Brain microvascular endothelial cell (primary cell): ENCODE measurements around the gene COG1.
A peak's percentile ranks its signal among the peaks of the same experiment; 100 is the strongest.

Experiments
- DNase-seq: peaks from one replicate; pipeline ENCODE4 v3.0.0-alpha.2; 2020
- H3K27ac ChIP-seq: fragments of 250-450 bp; sonication (Bioruptor Pico); 2 replicates; pipeline ENCODE4 v1.5.1; 2020; ENCODE audit warnings: mild to moderate bottlenecking, moderate library complexity
- H3K27me3 ChIP-seq: fragments of 250-450 bp; sonication (Bioruptor Pico); replicated peaks from 2 replicates; pipeline ENCODE4 v1.5.1; 2020; ENCODE audit warnings: mild to moderate bottlenecking
- H3K36me3 ChIP-seq: fragments of 250-450 bp; sonication (Bioruptor Pico); replicated peaks from 2 replicates; pipeline ENCODE4 v1.5.1; 2020; ENCODE audit warnings: mild to moderate bottlenecking
- H3K4me3 ChIP-seq: 2 replicates; pipeline ENCODE4 v1.5.1; 2011; ENCODE audit warnings: low read depth, mild to moderate bottlenecking, control low read depth, low read length, moderate library complexity
- CTCF ChIP-seq: IDR thresholded peaks from 2 replicates; pipeline ENCODE4 v1.5.1; 2011; ENCODE audit warnings: low read depth, mild to moderate bottlenecking, moderate library complexity, low read length, control low read depth, inconsistent platforms; ENCODE audit errors: missing control alignments
- in situ Hi-C: cut with HindIII; loops from 2 replicates; pipeline ENCODE4 v1.10.0; 2017; ENCODE audit warnings: low sequenced_read_pairs, low pct_ligation_motif_present

COG1 gene

GRCh38 chr17:73187203-73187769 is 5.6 kb upstream of the COG1 start:
- TF ChIP-seq CTCF = no peak
- Histone ChIP-seq H3K27me3 (no peaks in the 10 kb centered on the region), H3K27ac (no peak overlapping the region), H3K36me3 (no peaks in the 10 kb centered on the region), H3K4me3 (no peak overlapping the region)
- DNase-seq = no peak
- in situ Hi-C loops = loop anchor here (25.0 kb wide), 1 partner anchor 200 kb away; no protein-coding TSS in a partner anchor

- DNase-seq = no peak
- H3K27ac ChIP-seq = no peak overlapping the region
- H3K4me3 ChIP-seq = no peak overlapping the region
- TF ChIP-seq CTCF = no peak
- in situ Hi-C loops = loop anchor here (25.0 kb wide), 1 partner anchor 201 kb away; no protein-coding TSS in a partner anchor
- no peaks in the 10 kb centered on the region for H3K27me3 ChIP-seq
- peaks cover 1% of the 10 kb centered on the region for H3K36me3 ChIP-seq
Measured at GRCh38 chr17:73188011-73188410, 4.8 kb upstream of the COG1 start.

- Histone ChIP-seq H3K27ac (no peak overlapping the region), H3K36me3 (peaks cover 3% of the 10 kb centered on the region), H3K4me3 (no peak overlapping the region), H3K27me3 (no peaks in the 10 kb centered on the region)
- in situ Hi-C loops = loop anchor here (25.0 kb wide), 1 partner anchor 202 kb away; no protein-coding TSS in a partner anchor
- peak; percentile 67 for DNase-seq
- peak; percentile 82 for TF ChIP-seq CTCF
Measured at GRCh38 chr17:73189417-73190099, 3.3 kb upstream of the COG1 start.

- TF ChIP-seq CTCF = peak; percentile 88
- peak; percentile 64 for DNase-seq
- in situ Hi-C loops = loop anchor here (25.0 kb wide), 1 partner anchor 204 kb away; no protein-coding TSS in a partner anchor
- Histone ChIP-seq H3K36me3 (peaks cover 6% of the 10 kb centered on the region), H3K27ac (peak overlapping the region; percentile 26), H3K4me3 (peak overlapping the region; percentile 82), H3K27me3 (no peaks in the 10 kb centered on the region)
Measured at GRCh38 chr17:73191443-73192205, 1.2 kb upstream of the COG1 start.

- peak; percentile 36 for DNase-seq
- no peak for TF ChIP-seq CTCF
- in situ Hi-C loops = loop anchor here (25.0 kb wide), 1 partner anchor 205 kb away; no protein-coding TSS in a partner anchor
- H3K36me3 ChIP-seq = peaks cover 14% of the 10 kb centered on the region
- no peaks in the 10 kb centered on the region for H3K27me3 ChIP-seq
- peak overlapping the region; percentile 82 for H3K4me3 ChIP-seq
- peak overlapping the region; percentile 79 for H3K27ac ChIP-seq
Measured at GRCh38 chr17:73192206-73192893, 505 bp upstream of the COG1 start.
